ENCODE results near the gene MOB3A.

GRCh38 chr19:2099054-2099501, 3.0 kb upstream of the MOB3A start:
- TF ChIP-seq POLR2A (IDR thresholded peaks at IDR 0.05) = no peak
- TF ChIP-seq, protein P1, sequence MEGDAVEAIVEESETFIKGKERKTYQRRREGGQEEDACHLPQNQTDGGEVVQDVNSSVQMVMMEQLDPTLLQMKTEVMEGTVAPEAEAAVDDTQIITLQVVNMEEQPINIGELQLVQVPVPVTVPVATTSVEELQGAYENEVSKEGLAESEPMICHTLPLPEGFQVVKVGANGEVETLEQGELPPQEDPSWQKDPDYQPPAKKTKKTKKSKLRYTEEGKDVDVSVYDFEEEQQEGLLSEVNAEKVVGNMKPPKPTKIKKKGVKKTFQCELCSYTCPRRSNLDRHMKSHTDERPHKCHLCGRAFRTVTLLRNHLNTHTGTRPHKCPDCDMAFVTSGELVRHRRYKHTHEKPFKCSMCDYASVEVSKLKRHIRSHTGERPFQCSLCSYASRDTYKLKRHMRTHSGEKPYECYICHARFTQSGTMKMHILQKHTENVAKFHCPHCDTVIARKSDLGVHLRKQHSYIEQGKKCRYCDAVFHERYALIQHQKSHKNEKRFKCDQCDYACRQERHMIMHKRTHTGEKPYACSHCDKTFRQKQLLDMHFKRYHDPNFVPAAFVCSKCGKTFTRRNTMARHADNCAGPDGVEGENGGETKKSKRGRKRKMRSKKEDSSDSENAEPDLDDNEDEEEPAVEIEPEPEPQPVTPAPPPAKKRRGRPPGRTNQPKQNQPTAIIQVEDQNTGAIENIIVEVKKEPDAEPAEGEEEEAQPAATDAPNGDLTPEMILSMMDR (IDR thresholded peaks at IDR 0.05) = no peak
- no peak for TF ChIP-seq POLR2AphosphoS5 (IDR thresholded peaks at IDR 0.05)

Measured in transverse colon (tissue), 4 donors.